Astrocyte (in vitro differentiated cells and primary cell): ENCODE measurements around the gene PRKD1.

ENCODE experiments used
- CTCF ChIP-seq: IDR thresholded peaks from 2 replicates; pipeline ENCODE4 v1.5.1; 2011; ENCODE audit warnings: low read depth, mild to moderate bottlenecking, inconsistent platforms, low read length, moderate library complexity; ENCODE audit not compliant: insufficient read depth
- EZH2 ChIP-seq: IDR thresholded peaks from 2 replicates; pipeline ENCODE4 v1.6.1; 2012; ENCODE audit warnings: mild to moderate bottlenecking, low read length, inconsistent platforms; ENCODE audit not compliant: insufficient read depth

- TF ChIP-seq CTCF (no peak), EZH2 (no peak)
Observed at GRCh38 chr14:29579838-29580237, 347.8 kb downstream of the PRKD1 start.
